HepG2 (cell line): ENCODE results near the gene MPV17L2. TPM values are rescaled to one million over a fixed set of nuclear protein-coding genes. Genes with fewer than 3 reads are reported as not detected.

Experiments
- AFF4 ChIP-seq: sonication (generic); formaldehyde crosslinking; IDR thresholded peaks from 2 replicates; pipeline ENCODE4 v1.4.0; 2020; ENCODE audit warnings: missing genetic modification reagents
- ARID5B ChIP-seq: IDR thresholded peaks from 2 replicates; pipeline ENCODE4 v1.4.0; 2020; ENCODE audit warnings: mild to moderate bottlenecking, missing genetic modification reagents
- MYNN ChIP-seq: sonication (generic); formaldehyde crosslinking; IDR thresholded peaks from 2 replicates; pipeline ENCODE4 v1.4.0; 2020; ENCODE audit warnings: mild to moderate bottlenecking, low read depth, missing genetic modification reagents
- PAWR ChIP-seq: sonication (generic); formaldehyde crosslinking; IDR thresholded peaks from 2 replicates; pipeline ENCODE4 v1.4.0; 2020; ENCODE audit warnings: missing genetic modification reagents, mild to moderate bottlenecking, borderline replicate concordance
- PLSCR1 ChIP-seq: sonication (generic); formaldehyde crosslinking; IDR thresholded peaks from 2 replicates; pipeline ENCODE4 v1.5.0; 2020; ENCODE audit warnings: missing genetic modification reagents, mild to moderate bottlenecking, borderline replicate concordance
- SKIL ChIP-seq: sonication (generic); formaldehyde crosslinking; IDR thresholded peaks from 2 replicates; pipeline ENCODE4 v1.8.0; 2022; ENCODE audit warnings: missing genetic modification reagents, mild to moderate bottlenecking, moderate library complexity, borderline replicate concordance
- STAT6 ChIP-seq: sonication (generic); formaldehyde crosslinking; IDR thresholded peaks from 2 replicates; pipeline ENCODE4 v1.4.0; 2020; ENCODE audit warnings: missing genetic modification reagents, mild to moderate bottlenecking, borderline replicate concordance
- THYN1 ChIP-seq: sonication (generic); formaldehyde crosslinking; IDR thresholded peaks from 2 replicates; pipeline ENCODE4 v1.8.1; 2023; ENCODE audit warnings: low read depth, mild to moderate bottlenecking, moderate library complexity, missing genetic modification reagents, borderline replicate concordance
- ZBTB43 ChIP-seq: sonication (generic); formaldehyde crosslinking; conservative IDR thresholded peaks from 2 replicates; pipeline ENCODE4 v1.4.0; 2020; ENCODE audit warnings: missing genetic modification reagents
- ZFP37 ChIP-seq: sonication (generic); formaldehyde crosslinking; IDR thresholded peaks from 2 replicates; pipeline ENCODE4 v1.4.0; 2020; ENCODE audit warnings: missing genetic modification reagents, borderline replicate concordance
- ZNF33B ChIP-seq: sonication (generic); formaldehyde crosslinking; IDR thresholded peaks from 2 replicates; pipeline ENCODE4 v1.5.1; 2020; ENCODE audit warnings: mild to moderate bottlenecking, missing genetic modification reagents
- ZNF564 ChIP-seq: sonication (generic); formaldehyde crosslinking; IDR thresholded peaks from 2 replicates; pipeline ENCODE4 v1.8.1; 2023; ENCODE audit warnings: mild to moderate bottlenecking, missing genetic modification reagents
- polyA plus RNA-seq, 8 experiments: library from polyadenylated mRNA; depleted of rRNA in 3 of 8; stranded (reverse) in 7 of 8; unstranded in 1 of 8; fragments of >200 nt; fragmentation: Illumina TruSeq in 4 of 8; extraction: Trizol in 4 of 8; gene quantifications; 2 replicates each; pipeline versions ENCODE4 v1.2.1 to v1.2.3, GENCODE V29; 2011 to 2016; ENCODE audit warnings: low read depth in 4 of 8, missing spikeins in 1 of 8, mixed read lengths in 1 of 8; ENCODE audit not compliant: insufficient read depth in 1 of 8
- total RNA-seq, 5 experiments: library from RNA; depleted of rRNA; stranded (reverse); fragments of >200 nt; fragmentation: Illumina TruSeq; extraction: Trizol; gene quantifications; 2 replicates each; pipeline ENCODE4 v1.2.3, GENCODE V29; 2016; ENCODE audit warnings: low read depth in 1 of 5

Gene MPV17L2
- total and polyA plus RNA-seq, 2 of the 13 experiments (the other 11 are each of a cell fraction or from before 2014, with no cell fraction given): 13.6 to 16.7 TPM

GRCh38 chr19:18233224-18233825 is 40.3 kb downstream of the MPV17L2 start (continued):
- TF ChIP-seq SKIL (CRISPR knock-in tag) (peak; percentile 43; the same call in 1 of the 2 replicates), ZBTB43 (CRISPR knock-in tag) (peak; percentile 89; the same call in 1 of the 2 replicates), MYNN (peak; percentile 63; the same call in 1 of the 2 replicates), ZNF564 (CRISPR knock-in tag) (peak; percentile 63), AFF4 (CRISPR knock-in tag) (0 out of 2 replicates have a peak, but pooled peaks have one; percentile 46), ARID5B (peak; percentile 71), ZNF33B (CRISPR knock-in tag) (0 out of 2 replicates have a peak, but pooled peaks have one; percentile 71), ZFP37 (CRISPR knock-in tag) (peak; percentile 95; the same call in 1 of the 2 replicates), STAT6 (CRISPR knock-in tag) (no peak), THYN1 (CRISPR knock-in tag) (no peak), PLSCR1 (peak; percentile 48; the same call in 1 of the 2 replicates), PAWR (no peak)
